Naive thymus-derived CD4-positive, alpha-beta T cell (primary cell): Measurements from ENCODE around the gene CHMP4B. TPM values are rescaled to one million over a fixed set of nuclear protein-coding genes. Genes with fewer than 3 reads are reported as not detected.

Source experiments
- ATAC-seq: fragments of 150-1000 bp; cut with Tn5 transposase; 2 replicates; pipeline ENCODE4 v1.10.0; 2021; ENCODE audit warnings: mild to moderate bottlenecking, moderate library complexity
- CTCF ChIA-PET: fragments of 350-600 bp; sonication (Branson Sonifier 250); formaldehyde crosslinking; loops from one replicate; lab custom pipeline; 2021; ENCODE audit warnings: antibody characterized with exemption; lab: Charles Lee
- POLR2A ChIA-PET: fragments of 350-600 bp; sonication (Branson Sonifier 250); formaldehyde crosslinking; loops from one replicate; lab custom pipeline; 2021; ENCODE audit warnings: antibody characterized with exemption, inconsistent platforms; lab: Charles Lee
- DNase-seq, 9 donors: peaks; one replicate each; pipeline versions ENCODE4 v3.0.0 to v3.0.0-alpha.2; 2020 to 2022; ENCODE audit warnings: mixed read lengths in 1 of 9
- H3K27ac ChIP-seq: one replicate; pipeline ENCODE4 v1.7.0; 2013; ENCODE audit warnings: mild to moderate bottlenecking, low read depth, low read length, moderate library complexity
- H3K27me3 ChIP-seq, 2 donors: one replicate each; pipeline ENCODE4 v1.7.0; 2013; ENCODE audit warnings: low read length in 2 of 2, mild to moderate bottlenecking in 2 of 2, moderate library complexity in 2 of 2; ENCODE audit not compliant: control insufficient read depth in 2 of 2, insufficient read depth in 2 of 2
- H3K36me3 ChIP-seq, 3 experiments: 1 replicate in 2 of 3; 2 replicates in 1 of 3; pipeline ENCODE4 v1.7.0; 2013; ENCODE audit warnings: low read length in 3 of 3, mild to moderate bottlenecking in 3 of 3, moderate library complexity in 1 of 3; ENCODE audit not compliant: insufficient read depth in 3 of 3, control insufficient read depth in 2 of 3
- H3K4me1 ChIP-seq, 2 donors: one replicate each; pipeline ENCODE4 v1.7.0; 2013; ENCODE audit warnings: low read length in 2 of 2, mild to moderate bottlenecking in 2 of 2, moderate library complexity in 1 of 2; ENCODE audit not compliant: control insufficient read depth in 2 of 2, insufficient read depth in 2 of 2
- H3K4me3 ChIP-seq: 2 replicates; pipeline ENCODE4 v1.7.0; 2013; ENCODE audit warnings: mild to moderate bottlenecking, low read length
- H3K9me3 ChIP-seq, 3 experiments: 1 replicate in 2 of 3; 2 replicates in 1 of 3; pipeline ENCODE4 v1.7.0; 2013; ENCODE audit warnings: low read length in 3 of 3; ENCODE audit not compliant: control insufficient read depth in 2 of 3
- H3K27ac Mint-ChIP-seq, 9 donors: one replicate each; pipeline ENCODE4 v1.8.0; 2020 to 2022; ENCODE audit warnings: mixed read lengths in 9 of 9, mild to moderate bottlenecking in 8 of 9, moderate library complexity in 5 of 9, inconsistent platforms in 2 of 9
- H3K27me3 Mint-ChIP-seq, 5 donors: one replicate each; pipeline ENCODE4 v1.8.0; 2021 to 2022; ENCODE audit warnings: mixed read lengths in 5 of 5, mild to moderate bottlenecking in 1 of 5
- H3K36me3 Mint-ChIP-seq, 5 donors: one replicate each; pipeline ENCODE4 v1.8.0; 2020 to 2022; ENCODE audit warnings: mixed read lengths in 5 of 5, mild to moderate bottlenecking in 3 of 5, inconsistent platforms in 1 of 5
- H3K4me1 Mint-ChIP-seq, 7 donors: one replicate each; pipeline ENCODE4 v1.8.0; 2020 to 2022; ENCODE audit warnings: mixed read lengths in 7 of 7, mild to moderate bottlenecking in 3 of 7, inconsistent platforms in 1 of 7
- H3K4me3 Mint-ChIP-seq, 10 donors: one replicate each; pipeline ENCODE4 v1.8.0; 2020 to 2022; ENCODE audit warnings: mild to moderate bottlenecking in 10 of 10, mixed read lengths in 10 of 10, moderate library complexity in 6 of 10, inconsistent platforms in 2 of 10
- H3K9me3 Mint-ChIP-seq, 11 donors: one replicate each; pipeline ENCODE4 v1.8.0; 2020 to 2022; ENCODE audit warnings: mixed read lengths in 11 of 11, mild to moderate bottlenecking in 4 of 11, inconsistent platforms in 1 of 11, moderate library complexity in 1 of 11
- intact Hi-C, 2 donors: fragments of 100-400 bp; cut with micrococcal nuclease; formaldehyde crosslinking; loops; one replicate each; pipeline ENCODE4 v1.15.1; 2023
- polyA plus RNA-seq, 2 donors: library from polyadenylated mRNA; unstranded; fragments of 300-500 nt; fragmentation: Illumina TruSeq; gene quantifications; one replicate each; pipeline ENCODE4 v1.2.3, GENCODE V29; 2021
- total RNA-seq, 6 experiments: library from RNA in 5 of 6; stranded (reverse) in 5 of 6; gene quantifications; 1 replicate in 5 of 6; 2 replicates in 1 of 6; pipeline ENCODE4 v1.2.3 and lab custom pipeline; 2021 to 2026

The CHMP4B gene, protein sequence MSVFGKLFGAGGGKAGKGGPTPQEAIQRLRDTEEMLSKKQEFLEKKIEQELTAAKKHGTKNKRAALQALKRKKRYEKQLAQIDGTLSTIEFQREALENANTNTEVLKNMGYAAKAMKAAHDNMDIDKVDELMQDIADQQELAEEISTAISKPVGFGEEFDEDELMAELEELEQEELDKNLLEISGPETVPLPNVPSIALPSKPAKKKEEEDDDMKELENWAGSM
- 10 to 100 TPM; 47.5 to 80.8 (median 54.4) TPM for total RNA-seq
- 1 to 10 TPM; 4.9 to 5.2 TPM for polyA plus RNA-seq
- 26.8 reads per million, percentile 57 among the genes with 10 or more reads in this experiment for total RNA-seq (lab: John Stamatoyannopoulos, UW)

GRCh38 chr20:33810885-33811775 lies at the start of gene CHMP4B:
Gene CHMP4B, plus strand, starts transcription at chr20:33811348. Its CDS starts 121 bp downstream, at chr20:33811469.
- H3K27ac ChIP-seq, result peak within 1 kb of the TSS; percentile 95
- peak within 1 kb of the TSS; percentile 89 to 100 (median 95) for H3K4me3 Mint-ChIP-seq
- peak within 1 kb of the TSS; percentile 74 for H3K4me3 ChIP-seq
- ChIA-PET POLR2A (interaction anchor here (0.5 to 2.4 kb wide), 18 partner anchors 9 to 410 kb away, joined by 3 to 20 read pairs (median 3); partner anchors contain the start of genes CDK5RAP1, EIF2S2, PXMP4 and RALY), CTCF (interaction anchor here (0.6 to 2.4 kb wide), 5 partner anchors 9 to 104 kb away, joined by 4 to 6 read pairs (median 5); no protein-coding TSS in a partner anchor)
- peaks cover 36 to 47% (median 42%) of the 10 kb centered on the region in 7 donors for H3K4me1 Mint-ChIP-seq
- peak; percentile 94 to 99 (median 98) for DNase-seq
- peaks cover 0 to 12% (median 4%) of the 10 kb centered on the region in 3 experiments for H3K36me3 ChIP-seq
- no peaks in the 10 kb centered on the region for H3K9me3 ChIP-seq
- peak; percentile 98 for ATAC-seq
- H3K36me3 Mint-ChIP-seq, result peaks cover 4 to 22% (median 9%) of the 10 kb centered on the region in 5 donors
- H3K9me3 Mint-ChIP-seq, result no peaks in the 10 kb centered on the region
- intact Hi-C loops, result loop anchor here (1.0 to 10.0 kb wide), 21 partner anchors 41 to 1644 kb away; partner anchors contain the start of genes EIF2S2 (in 2 of the 2), ITCH (in 2 of the 2), PXMP4 (in 2 of the 2) and RALY (in 2 of the 2)
- H3K4me1 ChIP-seq, result peaks cover 22 to 23% of the 10 kb centered on the region in 2 donors
- H3K27ac Mint-ChIP-seq, result peak within 1 kb of the TSS; percentile 84 to 96 (median 91)
- H3K27me3 ChIP-seq, result no peaks in the 10 kb centered on the region
- peaks cover 0 to 5% (median 0%) of the 10 kb centered on the region in 5 donors for H3K27me3 Mint-ChIP-seq

DNA sequence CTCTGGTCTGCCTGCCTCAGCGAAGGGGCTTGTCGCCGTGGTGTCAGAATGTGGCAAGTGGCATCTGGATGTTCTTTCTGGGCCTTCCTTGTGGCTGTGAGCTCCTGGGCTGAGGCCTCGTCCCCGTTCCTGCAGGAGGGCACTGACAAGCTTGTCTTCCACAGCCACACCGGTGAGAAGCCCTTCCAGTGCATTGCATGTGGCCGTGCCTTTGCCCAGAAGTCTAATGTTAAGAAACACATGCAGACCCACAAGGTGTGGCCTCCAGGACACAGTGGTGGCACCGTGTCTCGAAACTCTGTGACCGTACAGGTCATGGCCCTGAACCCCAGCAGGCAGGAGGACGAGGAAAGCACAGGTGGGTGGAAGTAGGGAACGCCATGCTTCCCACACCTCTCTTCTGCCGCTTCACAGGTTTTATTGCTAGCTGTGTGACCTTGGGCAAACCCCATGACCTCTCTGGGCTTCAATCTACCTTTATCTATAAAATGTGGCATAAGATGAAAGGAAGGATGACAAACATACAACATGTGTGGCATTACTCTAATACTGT lies 49.4 kb upstream of the CHMP4B start:
- no peak overlapping the region for H3K27ac ChIP-seq
- H3K4me1 ChIP-seq, result no peaks in the 10 kb centered on the region
- no peak overlapping the region for H3K27ac Mint-ChIP-seq
- DNase-seq, result no peak
- H3K36me3 ChIP-seq, result peaks cover 0 to 21% (median 8%) of the 10 kb centered on the region in 3 experiments
- no peaks in the 10 kb centered on the region for H3K27me3 ChIP-seq
- intact Hi-C loops, result no loop called here
- peaks cover 0 to 6% (median 0%) of the 10 kb centered on the region in 7 donors for H3K4me1 Mint-ChIP-seq
- no peak overlapping the region for H3K4me3 Mint-ChIP-seq
- CTCF ChIA-PET, result interaction anchor here (0.7 kb wide), 1 partner anchor 139 kb away, joined by 3 read pairs; no protein-coding TSS in a partner anchor
- ATAC-seq, result no peak
- H3K27me3 Mint-ChIP-seq, result no peaks in the 10 kb centered on the region
- peaks cover 0 to 12% (median 0%) of the 10 kb centered on the region in 3 experiments for H3K9me3 ChIP-seq
- H3K4me3 ChIP-seq, result no peak overlapping the region
- POLR2A ChIA-PET, result interaction anchor here (0.5 to 0.9 kb wide), 2 partner anchors 49 to 340 kb away, joined by 3 read pairs; partner anchors contain the start of gene CHMP4B
- H3K9me3 Mint-ChIP-seq, result peaks cover 0 to 6% (median 0%) of the 10 kb centered on the region in 11 donors
- peaks cover 5 to 47% (median 31%) of the 10 kb centered on the region in 5 donors for H3K36me3 Mint-ChIP-seq

- CTCF ChIA-PET, result no interaction called here
- Mint-ChIP-seq H3K27me3 (no peaks in the 10 kb centered on the region), H3K4me1 (peaks cover 0 to 6% (median 0%) of the 10 kb centered on the region in 7 donors), H3K9me3 (no peaks in the 10 kb centered on the region), H3K4me3 (no peak overlapping the region), H3K27ac (no peak overlapping the region), H3K36me3 (peaks cover 0 to 38% (median 13%) of the 10 kb centered on the region in 5 donors)
- Histone ChIP-seq H3K9me3 (no peaks in the 10 kb centered on the region), H3K36me3 (peaks cover 0 to 28% (median 0%) of the 10 kb centered on the region in 3 experiments), H3K4me1 (no peaks in the 10 kb centered on the region), H3K27ac (no peak overlapping the region), H3K4me3 (no peak overlapping the region), H3K27me3 (no peaks in the 10 kb centered on the region)
- intact Hi-C loops, result no loop called here
- no peak for DNase-seq
- POLR2A ChIA-PET, result no interaction called here
- ATAC-seq, result no peak
Observed at GRCh38 chr20:33765099-33765498, 46.0 kb upstream of the CHMP4B start.

DNA sequence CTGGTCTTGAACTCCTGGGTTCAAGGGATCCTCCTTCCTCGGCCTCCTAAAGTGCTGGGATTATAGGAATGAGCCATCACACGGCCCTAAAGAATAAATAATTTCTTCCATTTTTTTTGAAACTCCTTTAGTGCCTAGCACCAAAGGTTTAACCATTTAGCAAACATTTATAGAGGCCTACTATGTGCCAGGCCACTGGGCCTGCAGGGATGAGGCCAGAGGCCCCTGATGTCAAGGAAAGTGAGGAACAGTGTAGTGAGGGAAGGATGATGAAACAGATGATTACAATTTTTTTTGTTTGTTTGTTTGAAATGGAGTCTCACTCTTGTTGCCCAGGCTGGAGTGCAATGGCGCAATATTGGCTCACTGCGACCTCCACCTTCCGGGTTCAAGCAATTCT lies 45.6 kb upstream of the CHMP4B start:
- Mint-ChIP-seq H3K27ac (no peak overlapping the region), H3K4me1 (peaks cover 0 to 6% (median 0%) of the 10 kb centered on the region in 7 donors), H3K9me3 (no peaks in the 10 kb centered on the region), H3K27me3 (no peaks in the 10 kb centered on the region), H3K4me3 (no peak overlapping the region), H3K36me3 (peaks cover 0 to 41% (median 13%) of the 10 kb centered on the region in 5 donors)
- H3K27me3 ChIP-seq, result no peaks in the 10 kb centered on the region
- no peaks in the 10 kb centered on the region for H3K4me1 ChIP-seq
- no peaks in the 10 kb centered on the region for H3K9me3 ChIP-seq
- no peak overlapping the region for H3K4me3 ChIP-seq
- ChIA-PET POLR2A (no interaction called here), CTCF (no interaction called here)
- peaks cover 0 to 28% (median 0%) of the 10 kb centered on the region in 3 experiments for H3K36me3 ChIP-seq
- no peak overlapping the region for H3K27ac ChIP-seq
- intact Hi-C loops, result no loop called here
- ATAC-seq, result no peak
- no peak for DNase-seq

- H3K4me1 ChIP-seq, result no peaks in the 10 kb centered on the region
- no peak overlapping the region for H3K4me3 ChIP-seq
- ATAC-seq, result no peak
- CTCF ChIA-PET, result no interaction called here
- POLR2A ChIA-PET, result interaction anchor here (0.6 kb wide), 1 partner anchor 208 kb away, joined by 4 read pairs; no protein-coding TSS in a partner anchor
- no peaks in the 10 kb centered on the region for H3K27me3 Mint-ChIP-seq
- peaks cover 0 to 26% (median 0%) of the 10 kb centered on the region in 3 experiments for H3K36me3 ChIP-seq
- H3K9me3 Mint-ChIP-seq, result no peaks in the 10 kb centered on the region
- peaks cover 0 to 40% (median 13%) of the 10 kb centered on the region in 5 donors for H3K36me3 Mint-ChIP-seq
- no peaks in the 10 kb centered on the region for H3K27me3 ChIP-seq
- H3K27ac ChIP-seq, result no peak overlapping the region
- intact Hi-C loops, result no loop called here
- no peak overlapping the region for H3K4me3 Mint-ChIP-seq
- no peak for DNase-seq
- H3K9me3 ChIP-seq, result no peaks in the 10 kb centered on the region
- H3K4me1 Mint-ChIP-seq, result peaks cover 0 to 6% (median 0%) of the 10 kb centered on the region in 7 donors
- H3K27ac Mint-ChIP-seq, result no peak overlapping the region
Observed at GRCh38 chr20:33766686-33767085, 44.5 kb upstream of the CHMP4B start.

DNA sequence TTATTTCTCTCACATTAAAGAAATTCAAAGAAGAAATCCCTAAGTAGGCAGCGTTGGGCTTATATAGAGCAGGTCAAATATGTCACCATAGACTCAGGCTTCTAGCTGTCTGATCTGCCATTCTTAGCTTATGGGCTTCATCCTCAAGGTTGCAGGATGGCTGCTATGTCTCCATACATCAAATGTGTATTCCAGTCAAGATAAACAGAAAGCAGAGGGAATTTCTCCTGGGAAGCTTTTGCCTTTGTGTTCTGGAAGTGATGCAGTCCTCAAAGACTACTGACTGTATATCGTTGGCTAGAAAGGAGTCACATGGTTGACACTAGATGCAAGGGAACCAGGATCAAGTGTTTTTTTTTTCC lies 43.4 kb upstream of the CHMP4B start:
- Mint-ChIP-seq H3K36me3 (peaks cover 4 to 38% (median 13%) of the 10 kb centered on the region in 5 donors), H3K4me3 (no peak overlapping the region), H3K9me3 (no peaks in the 10 kb centered on the region), H3K27me3 (no peaks in the 10 kb centered on the region), H3K27ac (no peak overlapping the region), H3K4me1 (peaks cover 0 to 10% (median 0%) of the 10 kb centered on the region in 7 donors)
- Histone ChIP-seq H3K4me1 (no peaks in the 10 kb centered on the region), H3K27me3 (no peaks in the 10 kb centered on the region), H3K27ac (no peak overlapping the region), H3K4me3 (no peak overlapping the region), H3K9me3 (no peaks in the 10 kb centered on the region), H3K36me3 (peaks cover 0 to 26% (median 0%) of the 10 kb centered on the region in 3 experiments)
- intact Hi-C loops, result no loop called here
- POLR2A ChIA-PET, result no interaction called here
- CTCF ChIA-PET, result no interaction called here
- no peak for DNase-seq
- ATAC-seq, result no peak
